Prostate gland (tissue), 2 donors: ENCODE data around the gene CRISPLD2.

Source experiments
- POLR2A ChIP-seq: fragments of 450-650 bp; IDR thresholded peaks from one replicate; pipeline ENCODE4 v1.6.1; 2016; ENCODE audit warnings: antibody characterized with exemption, mild to moderate bottlenecking
- POLR2AphosphoS5 ChIP-seq: sonication (generic); formaldehyde crosslinking; IDR thresholded peaks from one replicate; pipeline ENCODE4 v1.6.1; 2017; ENCODE audit warnings: antibody characterized with exemption
- TF ChIP-seq, protein P1 (sequence below), 4 experiments: fragments of 200-600 bp in 2 of 4; fragments of 450-650 bp in 2 of 4; sonication (generic) in 2 of 4; IDR thresholded peaks; 1 replicate in 3 of 4; 2 replicates in 1 of 4; pipeline ENCODE4 v1.5.1; 2016 to 2019; ENCODE audit warnings: antibody characterized with exemption in 4 of 4, mild to moderate bottlenecking in 2 of 4, moderate library complexity in 2 of 4

DNA sequence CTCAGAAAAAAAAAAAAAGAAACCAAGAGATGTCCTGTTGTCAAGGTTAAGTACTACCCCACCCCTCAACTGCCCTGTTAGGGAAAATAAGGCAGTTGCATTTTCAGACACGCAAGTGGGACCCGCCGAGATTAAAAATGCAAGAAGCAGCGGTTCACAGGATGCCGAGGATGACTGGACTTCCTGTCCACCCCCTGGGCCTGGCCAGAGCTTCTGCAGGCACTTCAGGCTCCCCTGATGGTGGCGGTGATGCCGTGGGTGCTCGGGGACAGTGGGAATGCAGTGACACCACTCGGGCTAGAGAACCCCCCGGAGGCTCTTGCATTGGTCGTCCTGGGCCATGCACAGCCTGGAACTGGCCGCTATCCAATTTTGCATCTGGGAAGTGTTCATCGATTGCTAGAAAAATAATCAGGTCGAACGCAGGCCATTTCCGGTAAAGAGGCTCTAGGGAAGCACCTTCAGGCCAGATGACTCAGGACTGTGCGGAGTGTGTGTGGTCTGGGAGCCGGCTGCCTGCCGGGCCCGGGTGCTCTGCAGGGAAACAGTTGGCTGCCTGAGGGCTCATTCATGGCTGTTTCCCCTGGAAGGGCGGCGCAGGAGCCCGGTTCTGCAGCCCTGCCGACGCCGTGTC, 13.4 kb upstream of the CRISPLD2 start:
- TF ChIP-seq POLR2A = no peak
- TF ChIP-seq POLR2AphosphoS5 = no peak
- TF ChIP-seq, protein P1, sequence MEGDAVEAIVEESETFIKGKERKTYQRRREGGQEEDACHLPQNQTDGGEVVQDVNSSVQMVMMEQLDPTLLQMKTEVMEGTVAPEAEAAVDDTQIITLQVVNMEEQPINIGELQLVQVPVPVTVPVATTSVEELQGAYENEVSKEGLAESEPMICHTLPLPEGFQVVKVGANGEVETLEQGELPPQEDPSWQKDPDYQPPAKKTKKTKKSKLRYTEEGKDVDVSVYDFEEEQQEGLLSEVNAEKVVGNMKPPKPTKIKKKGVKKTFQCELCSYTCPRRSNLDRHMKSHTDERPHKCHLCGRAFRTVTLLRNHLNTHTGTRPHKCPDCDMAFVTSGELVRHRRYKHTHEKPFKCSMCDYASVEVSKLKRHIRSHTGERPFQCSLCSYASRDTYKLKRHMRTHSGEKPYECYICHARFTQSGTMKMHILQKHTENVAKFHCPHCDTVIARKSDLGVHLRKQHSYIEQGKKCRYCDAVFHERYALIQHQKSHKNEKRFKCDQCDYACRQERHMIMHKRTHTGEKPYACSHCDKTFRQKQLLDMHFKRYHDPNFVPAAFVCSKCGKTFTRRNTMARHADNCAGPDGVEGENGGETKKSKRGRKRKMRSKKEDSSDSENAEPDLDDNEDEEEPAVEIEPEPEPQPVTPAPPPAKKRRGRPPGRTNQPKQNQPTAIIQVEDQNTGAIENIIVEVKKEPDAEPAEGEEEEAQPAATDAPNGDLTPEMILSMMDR (IDR thresholded peaks at IDR 0.05) = no peak
